WTC11 (cell line): ENCODE data around the gene SGPP2. TPM values are rescaled to one million over a fixed set of nuclear protein-coding genes. Genes with fewer than 3 reads are reported as not detected.

ENCODE experiments used
- ATAC-seq: fragments of 200-7000 bp; cut with Tn5 transposase; 2 replicates; pipeline ENCODE4 v1.10.0; 2021; ENCODE audit warnings: mild to moderate bottlenecking, moderate library complexity
- CTCF ChIA-PET: fragments of 300-600 bp; sonication (Branson Sonifier 250); formaldehyde crosslinking; loops from one replicate; lab custom pipeline; 2021; ENCODE audit warnings: antibody characterized with exemption; lab: Charles Lee
- POLR2A ChIA-PET: fragments of 350-600 bp; sonication (Branson Sonifier 250); formaldehyde crosslinking; loops from one replicate; lab custom pipeline; 2021; ENCODE audit warnings: antibody characterized with exemption; lab: Charles Lee
- DNase-seq: peaks from one replicate; pipeline ENCODE4 v3.0.0; 2021; ENCODE audit warnings: low spot score
- H3K27ac Mint-ChIP-seq: 2 replicates; pipeline ENCODE4 v1.8.0; 2021; ENCODE audit warnings: mixed read lengths
- H3K27me3 Mint-ChIP-seq: 2 replicates; pipeline ENCODE4 v1.8.0; 2021; ENCODE audit warnings: low read depth, mild to moderate bottlenecking, moderate library complexity, mixed read lengths
- H3K36me3 Mint-ChIP-seq: 2 replicates; pipeline ENCODE4 v1.8.0; 2021; ENCODE audit warnings: mixed read lengths
- H3K4me1 Mint-ChIP-seq: 2 replicates; pipeline ENCODE4 v1.8.0; 2022; ENCODE audit warnings: mixed read lengths
- H3K4me3 Mint-ChIP-seq: 2 replicates; pipeline ENCODE4 v1.8.0; 2021; ENCODE audit warnings: mild to moderate bottlenecking, moderate library complexity, mixed read lengths
- H3K9me3 Mint-ChIP-seq: 2 replicates; pipeline ENCODE4 v1.8.0; 2021; ENCODE audit warnings: mixed read lengths
- AR ChIP-seq: fragments of 250-450 bp; sonication (Bioruptor Pico); IDR thresholded peaks from 2 replicates; pipeline ENCODE4 v1.9.0; 2021; ENCODE audit warnings: mild to moderate bottlenecking
- E2F5 ChIP-seq: sonication (generic); formaldehyde crosslinking; IDR thresholded peaks from 2 replicates; pipeline ENCODE4 v1.8.1; 2022; ENCODE audit warnings: mild to moderate bottlenecking, moderate library complexity, missing genetic modification reagents
- FOXP1 ChIP-seq: sonication (generic); formaldehyde crosslinking; IDR thresholded peaks from 2 replicates; pipeline ENCODE4 v1.8.0; 2022; ENCODE audit warnings: missing genetic modification reagents, mild to moderate bottlenecking, moderate library complexity, borderline replicate concordance
- FOXP4 ChIP-seq: sonication (generic); formaldehyde crosslinking; IDR thresholded peaks from 2 replicates; pipeline ENCODE4 v1.8.0; 2022; ENCODE audit warnings: mild to moderate bottlenecking, missing genetic modification reagents
- GABPB1 ChIP-seq: sonication (generic); formaldehyde crosslinking; IDR thresholded peaks from 2 replicates; pipeline ENCODE4 v1.8.1; 2023; ENCODE audit warnings: mild to moderate bottlenecking, missing genetic modification reagents
- HMGXB4 ChIP-seq: sonication (generic); formaldehyde crosslinking; IDR thresholded peaks from 2 replicates; pipeline ENCODE4 v1.8.1; 2023; ENCODE audit warnings: mild to moderate bottlenecking, moderate library complexity, missing genetic modification reagents
- MLX ChIP-seq: sonication (generic); formaldehyde crosslinking; IDR thresholded peaks from 2 replicates; pipeline ENCODE4 v1.8.1; 2023; ENCODE audit warnings: mild to moderate bottlenecking, missing genetic modification reagents, moderate library complexity
- MYBL2 ChIP-seq: sonication (generic); formaldehyde crosslinking; IDR thresholded peaks from 2 replicates; pipeline ENCODE4 v1.8.1; 2023; ENCODE audit warnings: mild to moderate bottlenecking, moderate library complexity, missing genetic modification reagents
- OVOL2 ChIP-seq: fragments of 250-450 bp; sonication (Bioruptor Pico); IDR thresholded peaks from 2 replicates; pipeline ENCODE4 v1.9.0; 2021; ENCODE audit warnings: mild to moderate bottlenecking, borderline replicate concordance
- SOX15 ChIP-seq: fragments of 250-450 bp; sonication (Bioruptor Pico); IDR thresholded peaks from 2 replicates; pipeline ENCODE4 v1.9.0; 2021; ENCODE audit warnings: mild to moderate bottlenecking
- TCF7 ChIP-seq: sonication (generic); formaldehyde crosslinking; IDR thresholded peaks from 2 replicates; pipeline ENCODE4 v1.8.0; 2022; ENCODE audit warnings: mild to moderate bottlenecking, low read depth, missing genetic modification reagents, moderate library complexity
- USF1 ChIP-seq: sonication (generic); formaldehyde crosslinking; IDR thresholded peaks from 2 replicates; pipeline ENCODE4 v1.8.0; 2022; ENCODE audit warnings: mild to moderate bottlenecking, missing genetic modification reagents
- ZNF121 ChIP-seq: sonication (generic); formaldehyde crosslinking; IDR thresholded peaks from 2 replicates; pipeline ENCODE4 v1.8.0; 2023; ENCODE audit warnings: missing genetic modification reagents
- total RNA-seq: library from RNA; stranded (reverse); gene quantifications from 3 replicates; pipeline ENCODE4 v1.2.3, GENCODE V29; 2021

The SGPP2 gene
- total RNA-seq, 1 experiment from 2014 or later, result 0.07 TPM

GRCh38 chr2:222572751-222573174 is 148.4 kb downstream of the SGPP2 start:
- no peaks in the 10 kb centered on the region for H3K27me3 Mint-ChIP-seq
- CTCF ChIA-PET, result no interaction called here
- DNase-seq (no peak), ATAC-seq (no peak)
- H3K4me3 Mint-ChIP-seq, result no peak overlapping the region
- POLR2A ChIA-PET, result no interaction called here
- peaks cover 12% of the 10 kb centered on the region; the same call in 1 of the 2 replicates for H3K36me3 Mint-ChIP-seq
- no peaks in the 10 kb centered on the region for H3K9me3 Mint-ChIP-seq
- peaks cover 20% of the 10 kb centered on the region for H3K4me1 Mint-ChIP-seq
- TF ChIP-seq GABPB1 (CRISPR knock-in tag) (peak; percentile 22; the same call in 1 of the 2 replicates), HMGXB4 (CRISPR knock-in tag) (no peak)
- H3K27ac Mint-ChIP-seq, result no peak overlapping the region

GRCh38 chr2:222575618-222576017 is 151.3 kb downstream of the SGPP2 start:
- no peak overlapping the region for H3K27ac Mint-ChIP-seq
- H3K27me3 Mint-ChIP-seq, result no peaks in the 10 kb centered on the region
- H3K4me3 Mint-ChIP-seq, result no peak overlapping the region
- DNase-seq (no peak), ATAC-seq (0 out of 2 replicates have a peak, but pooled peaks have one; percentile 34)
- no peak for TF ChIP-seq MYBL2 (CRISPR knock-in tag)
- TF ChIP-seq AR, result no peak
- no peak for TF ChIP-seq USF1 (CRISPR knock-in tag)
- no peak for TF ChIP-seq FOXP1 (CRISPR knock-in tag)
- TF ChIP-seq E2F5 (CRISPR knock-in tag), result no peak
- no peak for TF ChIP-seq MLX
- no peak for TF ChIP-seq FOXP4 (CRISPR knock-in tag)
- no peak for TF ChIP-seq ZNF121 (CRISPR knock-in tag)
- no peak for TF ChIP-seq OVOL2 (CRISPR knock-in tag)
- no peak for TF ChIP-seq SOX15
- no peak for TF ChIP-seq TCF7 (CRISPR knock-in tag)
- H3K4me1 Mint-ChIP-seq, result peaks cover 12% of the 10 kb centered on the region
- ChIA-PET POLR2A (interaction anchor here (0.7 kb wide), 1 partner anchor 284 kb away, joined by 3 read pairs; no protein-coding TSS in a partner anchor), CTCF (interaction anchor here (1.5 kb wide), 1 partner anchor 537 kb away, joined by 3 read pairs; no protein-coding TSS in a partner anchor)
- H3K9me3 Mint-ChIP-seq, result no peaks in the 10 kb centered on the region
- peaks cover 12% of the 10 kb centered on the region for H3K36me3 Mint-ChIP-seq
